HG02678 (cell line): ENCODE measurements around the gene MAP2K7.
"Not testable (repeated sequence)": the region's sequence is repeated elsewhere in the genome, so short reads cannot be mapped to it uniquely, and the experiment has no call there.

ENCODE experiments used
- ATAC-seq: cut with Tn5 transposase; IDR thresholded peaks from one replicate; pipeline ENCODE4 v1.9.1; 2021; ENCODE audit warnings: mild to moderate bottlenecking, moderate library complexity; ENCODE audit not compliant: unreplicated experiment

MAP2K7 gene

GRCh38 chr19:7959211-7959610, 55.5 kb downstream of the MAP2K7 start:
- ATAC-seq = no peak

GRCh38 chr19:7961082-7961481, 57.4 kb downstream of the MAP2K7 start:
- ATAC-seq = not testable (repeated sequence)

DNA sequence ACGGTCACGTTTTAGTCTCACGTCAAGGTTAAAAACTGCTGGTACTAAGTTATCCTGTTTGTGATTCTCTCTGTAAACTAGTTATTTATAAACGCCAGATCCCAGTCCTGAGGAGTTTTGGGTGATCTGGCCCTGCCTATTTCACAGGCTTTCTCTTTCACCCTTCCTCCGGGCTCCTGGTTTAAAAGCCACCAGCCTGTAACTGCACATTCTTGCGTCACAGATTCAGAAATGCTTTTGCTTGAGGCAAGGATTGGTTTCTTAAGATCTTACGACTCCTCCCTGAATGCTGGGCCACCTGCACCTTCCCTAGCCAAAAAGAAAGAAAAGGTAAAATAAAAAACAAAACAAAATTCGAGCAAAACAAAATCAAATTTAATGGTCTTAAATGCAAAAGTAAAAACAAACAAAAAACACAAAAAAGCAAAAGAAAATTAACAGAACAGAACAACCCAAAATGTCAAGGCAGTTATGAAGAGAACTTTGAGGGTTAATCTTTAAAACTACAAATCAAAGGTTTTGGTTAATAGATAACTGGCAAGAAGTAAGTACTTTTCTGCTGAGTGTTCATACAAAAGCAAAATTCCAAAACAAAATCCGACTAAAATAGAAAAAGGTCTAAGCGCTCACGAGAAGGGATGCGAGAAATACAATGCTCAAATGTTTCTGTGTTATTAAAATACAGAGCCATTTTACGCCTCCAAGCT, 58.4 kb downstream of the MAP2K7 start:
- no peak for ATAC-seq

DNA sequence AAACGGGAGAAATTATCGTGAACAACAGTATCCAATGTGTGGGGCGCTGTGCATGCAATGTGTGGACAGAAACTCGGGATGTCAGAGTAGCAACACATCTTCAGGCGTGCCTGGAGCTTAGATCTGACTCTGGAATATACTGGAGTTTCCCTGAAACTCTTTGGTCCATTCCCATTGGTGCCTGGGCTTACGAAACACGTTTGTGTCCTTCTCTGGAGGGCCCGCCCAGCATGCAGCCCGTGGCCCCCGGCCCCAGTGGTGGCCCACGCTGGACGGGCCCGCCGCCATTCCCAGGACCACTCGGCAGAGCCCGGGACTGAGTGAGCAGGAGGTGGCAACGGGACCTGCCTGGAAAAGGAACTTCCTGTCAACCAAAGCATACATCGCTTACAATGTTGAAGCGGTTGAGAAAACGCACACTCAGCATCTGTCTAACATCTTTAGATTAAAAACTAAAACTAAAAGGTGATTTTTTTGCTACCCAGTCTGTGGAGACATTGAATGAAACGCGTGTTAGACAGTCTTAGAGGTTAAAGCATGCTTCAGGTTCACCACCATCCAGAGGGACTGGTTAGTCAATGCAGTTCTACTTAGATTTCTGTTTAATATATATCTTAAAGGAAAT, 59.1 kb downstream of the MAP2K7 start:
- no peak for ATAC-seq

GRCh38 chr19:7963566-7963965, 59.9 kb downstream of the MAP2K7 start:
- ATAC-seq = no peak
